ENCODE results near the gene SIM1.
"Not testable (repeated sequence)": the region's sequence is repeated elsewhere in the genome, so short reads cannot be mapped to it uniquely, and the experiment has no call there.

SIM1 gene

DNA sequence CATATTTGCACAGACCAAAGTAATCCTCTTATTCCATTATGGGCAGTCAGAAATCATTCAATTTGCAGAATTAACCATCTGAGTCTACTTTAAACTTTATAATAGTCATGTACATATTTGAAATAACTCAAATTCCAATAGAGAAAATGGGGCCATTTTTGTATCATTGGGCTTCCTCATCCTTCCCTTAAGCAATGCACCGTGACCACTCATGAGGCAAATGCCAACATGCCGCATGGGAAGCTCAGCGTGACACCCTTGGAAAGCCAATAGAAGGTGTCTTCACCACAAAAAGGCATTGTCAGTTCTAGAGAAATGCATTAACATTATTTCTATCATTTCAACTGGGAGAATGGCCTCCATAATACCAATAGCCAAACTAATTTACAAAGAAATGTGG is 38.5 kb downstream of the SIM1 start:
- DNase-seq = no peak

DNA sequence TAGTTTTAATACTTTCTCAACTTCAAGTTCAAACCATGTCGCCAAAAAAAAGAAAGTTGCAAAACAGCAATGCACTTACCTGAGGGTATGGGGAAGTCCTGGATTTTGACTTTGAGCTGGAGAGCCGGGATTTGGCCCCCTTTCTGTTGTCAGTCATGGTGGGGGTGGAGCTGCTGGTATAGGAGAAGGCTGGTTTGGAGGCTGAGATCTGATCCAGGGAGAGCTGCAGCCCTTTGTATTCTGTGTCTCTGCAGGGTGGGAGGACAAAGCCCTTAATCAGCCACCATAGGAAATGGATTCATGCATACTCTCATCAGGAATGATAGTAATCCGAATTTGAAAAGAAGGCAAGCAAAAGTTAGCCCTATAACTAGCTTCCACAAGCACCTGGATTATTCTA is 44.0 kb downstream of the SIM1 start:
- DNase-seq = no peak

DNA sequence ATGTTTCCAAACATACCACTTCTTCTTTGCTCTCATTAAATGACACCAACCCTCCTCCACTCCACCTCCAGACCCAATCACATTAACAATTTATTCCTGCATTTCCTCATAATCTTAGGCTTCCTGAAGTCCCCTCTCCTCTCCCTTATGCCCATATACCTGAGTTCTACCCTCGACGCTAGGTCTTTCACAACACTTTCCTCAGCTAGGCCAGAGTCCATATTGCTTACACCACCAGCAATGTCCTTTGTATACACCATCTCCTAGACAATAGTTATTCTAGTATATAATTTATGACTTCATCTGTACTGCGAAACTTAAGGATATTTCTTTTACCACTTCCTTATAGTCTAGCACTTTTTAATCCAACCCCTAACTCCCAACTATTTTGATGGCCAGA is 47.7 kb downstream of the SIM1 start:
- DNase-seq = no peak

DNA sequence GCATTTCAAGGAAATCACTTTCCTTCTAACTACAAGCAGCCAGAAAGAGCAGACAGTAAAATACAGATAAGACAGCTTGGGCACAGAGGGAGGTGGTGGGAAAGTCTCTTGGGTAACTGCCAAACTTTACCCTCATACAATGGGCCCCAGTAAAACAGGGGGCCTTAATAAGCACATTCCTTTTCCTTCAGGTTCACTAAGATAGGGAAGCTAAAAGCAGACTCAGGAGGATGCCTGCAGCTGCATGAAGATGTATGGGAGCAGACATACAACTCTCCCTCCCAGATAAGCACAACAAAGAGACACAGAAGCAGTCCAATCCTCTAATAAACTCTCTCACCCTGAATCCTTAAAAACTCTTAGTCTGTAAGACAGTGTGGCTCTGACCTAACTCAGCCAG is 49.0 kb downstream of the SIM1 start:
- no peak for DNase-seq

DNA sequence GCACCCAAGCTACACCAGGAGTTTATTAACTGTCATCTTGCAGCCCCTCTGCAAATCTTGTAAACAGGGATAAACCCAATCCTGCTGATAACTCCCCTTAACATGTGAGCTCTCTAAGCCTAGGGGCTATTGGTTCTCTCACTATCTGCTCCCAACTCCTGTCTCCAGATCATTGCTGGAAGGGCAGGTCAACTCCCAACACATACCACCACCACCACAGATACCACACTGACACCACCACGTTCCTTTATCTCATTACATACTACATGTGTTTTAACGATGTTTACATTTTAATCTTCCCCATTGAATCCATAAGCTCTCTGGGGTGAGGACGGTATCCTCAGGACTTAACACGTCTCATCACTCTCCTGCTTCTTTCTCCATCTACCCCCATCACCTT is 51.8 kb downstream of the SIM1 start:
- DNase-seq = no peak

DNA sequence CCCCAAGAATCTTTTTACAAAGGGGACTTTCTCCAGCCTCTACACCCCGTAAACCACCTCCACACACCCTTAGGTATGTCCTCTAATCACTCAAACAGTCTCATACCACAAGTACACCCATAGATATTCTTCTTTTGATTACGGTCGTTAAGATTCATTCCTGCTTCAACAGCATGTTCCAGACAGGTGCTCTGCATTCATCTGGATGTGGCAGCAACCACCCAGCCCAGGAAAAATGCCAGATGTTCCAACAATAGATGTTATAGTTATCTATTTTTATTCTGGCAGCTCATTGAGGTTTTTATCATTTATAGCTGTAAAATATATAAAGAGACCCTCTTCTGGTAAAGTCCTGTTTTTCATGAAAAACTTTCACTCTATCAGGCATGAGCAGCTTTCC is 60.7 kb downstream of the SIM1 start:
- no peak for DNase-seq

DNA sequence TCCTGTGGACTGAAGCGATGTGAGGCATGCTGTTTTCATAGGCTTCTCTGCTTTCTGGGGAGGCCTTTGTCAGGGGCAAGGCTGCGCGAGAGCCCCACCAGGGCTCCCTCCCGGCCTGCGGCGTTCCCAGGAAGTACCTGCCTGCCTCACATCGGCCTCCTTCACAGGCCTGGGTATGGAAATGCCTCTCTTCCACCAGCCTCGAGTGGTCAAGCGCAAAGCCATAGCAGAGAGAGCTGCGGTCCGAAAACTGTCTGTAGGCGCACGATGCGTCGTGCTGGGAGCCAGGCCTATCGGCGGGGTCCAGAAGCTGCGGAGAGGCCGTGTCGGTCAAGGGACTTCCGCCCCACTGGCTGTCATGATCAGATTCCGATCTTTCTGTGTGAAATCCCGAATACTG is 71.2 kb downstream of the SIM1 start:
- DNase-seq = no peak

DNA sequence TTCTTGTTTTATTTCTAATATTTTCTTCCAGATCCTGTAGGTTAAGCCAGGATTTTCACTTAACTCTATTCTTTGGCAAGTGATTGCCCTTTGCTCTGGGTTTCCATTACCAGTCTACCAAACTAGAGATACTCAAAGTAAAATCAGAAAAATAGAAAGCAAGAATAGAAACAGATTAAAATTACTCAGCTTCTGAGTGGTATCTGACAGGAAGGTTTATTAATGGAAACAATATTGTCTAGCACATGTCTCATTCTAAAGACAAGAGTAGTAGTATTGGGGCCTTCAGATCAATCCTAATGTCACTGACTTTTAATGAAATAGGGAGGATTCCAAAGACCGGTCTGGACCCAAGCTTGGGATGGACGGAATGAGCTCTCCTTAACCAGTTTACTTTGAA is 72.3 kb downstream of the SIM1 start:
- no peak for DNase-seq

DNA sequence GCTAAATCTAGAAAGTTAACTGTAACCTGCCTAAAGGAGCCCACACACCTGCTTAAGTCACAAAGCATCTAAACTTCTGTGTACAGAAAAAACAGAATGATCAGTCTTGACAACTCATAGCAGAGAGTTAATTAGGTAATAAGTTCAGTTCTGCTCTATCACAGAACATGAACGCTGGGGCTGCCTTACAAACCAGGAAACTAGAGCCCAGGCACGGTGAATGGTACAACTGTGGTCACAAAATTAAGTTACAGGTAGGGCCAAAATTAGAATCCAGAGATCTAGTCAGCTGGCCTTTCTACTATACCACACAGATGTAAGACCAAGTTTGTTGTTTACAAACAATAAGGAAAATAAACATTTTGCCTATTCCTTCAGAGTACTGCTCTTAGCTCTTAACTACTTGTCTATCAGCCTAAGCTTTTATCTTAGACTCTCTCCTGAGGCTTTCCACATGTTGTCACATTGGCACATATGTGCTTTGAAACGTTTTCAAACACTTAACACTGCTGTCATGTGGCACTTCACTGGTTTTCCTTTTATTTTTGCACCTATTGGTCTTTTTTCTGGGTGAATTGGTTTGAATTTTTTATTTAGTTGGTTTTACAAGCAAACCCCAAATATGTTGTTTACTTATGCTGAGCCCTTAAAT is 75.7 kb downstream of the SIM1 start:
- no peak for DNase-seq

DNA sequence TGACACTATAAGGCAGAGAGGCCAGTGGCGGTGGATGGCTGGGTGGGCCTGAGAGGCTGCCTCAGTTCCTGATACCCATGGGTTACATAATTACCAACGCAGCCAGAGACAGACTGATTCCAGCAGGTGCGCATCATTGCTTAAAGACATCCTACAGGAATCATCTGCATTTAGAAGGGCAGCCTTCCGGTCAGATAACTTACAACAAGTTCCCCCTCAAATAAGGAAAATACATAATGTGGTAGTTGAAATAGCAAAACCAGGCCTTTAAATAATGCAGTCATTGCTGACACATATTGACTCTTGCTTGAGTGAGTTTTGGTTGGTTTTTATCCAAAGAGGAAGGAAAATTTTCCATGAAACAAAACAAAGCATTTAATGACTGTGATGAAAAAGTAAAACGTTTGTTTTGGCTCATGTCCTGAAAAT is 81.9 kb downstream of the SIM1 start:
- no peak for DNase-seq

DNA sequence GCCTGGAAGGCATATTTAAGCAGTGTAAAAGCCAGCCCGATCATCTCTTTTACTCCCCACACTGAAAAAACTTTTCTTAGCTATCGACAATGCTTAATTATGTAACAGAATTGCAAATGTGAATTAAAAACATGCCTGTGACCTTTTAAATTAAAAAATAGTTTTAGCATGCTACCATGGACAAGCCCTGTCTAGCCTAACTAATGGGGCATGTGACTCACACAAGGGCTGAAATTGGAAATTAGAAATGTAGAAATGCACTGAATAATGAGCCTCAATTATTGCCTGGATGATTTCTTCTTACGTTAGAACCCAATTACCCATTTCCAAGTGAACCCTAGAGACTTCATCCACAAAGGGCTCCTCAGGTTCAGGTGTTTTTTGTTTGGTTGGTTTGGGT is 82.7 kb downstream of the SIM1 start:
- DNase-seq = no peak

DNA sequence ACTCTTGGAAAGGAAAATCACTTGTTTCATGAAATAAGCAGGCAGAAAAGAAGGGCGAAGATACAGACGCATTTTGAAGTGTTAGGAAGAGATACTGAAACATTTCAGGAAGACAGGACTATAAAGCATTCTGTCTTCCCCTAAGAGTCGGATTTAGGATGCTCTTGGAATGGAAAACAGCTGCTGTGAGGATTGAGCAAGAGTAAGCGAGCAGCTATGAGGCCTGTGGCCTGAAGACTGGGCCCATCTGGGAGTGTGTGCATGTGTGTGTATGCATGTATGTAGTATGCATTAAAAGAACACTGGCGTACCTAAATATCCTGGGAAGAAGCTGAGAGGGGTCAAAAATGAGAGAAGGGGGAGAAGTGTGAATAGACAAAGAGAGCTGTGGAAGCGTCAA is 83.6 kb downstream of the SIM1 start:
- no peak for DNase-seq

DNA sequence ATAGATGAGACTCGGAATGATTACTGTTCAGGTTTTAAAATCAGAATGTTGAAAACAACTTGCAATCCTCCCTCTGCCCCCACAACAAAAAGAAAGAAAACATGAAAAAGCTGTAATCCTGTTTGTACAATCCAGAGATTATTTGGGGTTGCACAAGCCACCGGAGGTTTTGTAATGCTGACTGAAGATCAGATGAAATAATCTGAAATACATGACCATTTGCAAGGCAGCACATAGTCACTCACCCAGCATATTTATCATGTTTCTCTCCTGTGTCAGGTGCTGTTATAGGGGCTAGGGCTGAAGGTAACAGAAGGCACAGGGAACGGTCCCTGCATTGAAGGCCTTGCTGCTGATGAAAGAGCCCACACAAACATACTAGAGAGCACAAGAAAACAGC is 85.3 kb downstream of the SIM1 start:
- DNase-seq = no peak

DNA sequence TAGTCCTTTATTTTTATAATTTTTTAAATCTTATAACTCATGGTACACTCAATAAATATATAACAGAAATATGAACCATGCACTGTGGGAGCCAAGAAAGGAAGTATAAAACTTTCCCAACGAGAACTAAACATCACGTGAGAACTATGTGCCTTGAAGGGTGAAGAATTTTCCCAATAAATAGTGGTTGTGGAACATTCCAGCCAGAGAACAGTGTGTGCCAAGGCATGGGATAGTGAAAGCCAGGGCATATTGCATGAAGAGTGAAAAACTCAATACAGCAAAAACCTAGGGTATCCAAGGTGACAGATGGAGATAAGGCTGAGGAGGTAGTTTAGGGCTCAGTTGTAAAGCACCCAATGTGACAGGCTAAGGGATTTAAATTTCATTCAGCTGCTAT is 86.1 kb downstream of the SIM1 start:
- DNase-seq = no peak

DNA sequence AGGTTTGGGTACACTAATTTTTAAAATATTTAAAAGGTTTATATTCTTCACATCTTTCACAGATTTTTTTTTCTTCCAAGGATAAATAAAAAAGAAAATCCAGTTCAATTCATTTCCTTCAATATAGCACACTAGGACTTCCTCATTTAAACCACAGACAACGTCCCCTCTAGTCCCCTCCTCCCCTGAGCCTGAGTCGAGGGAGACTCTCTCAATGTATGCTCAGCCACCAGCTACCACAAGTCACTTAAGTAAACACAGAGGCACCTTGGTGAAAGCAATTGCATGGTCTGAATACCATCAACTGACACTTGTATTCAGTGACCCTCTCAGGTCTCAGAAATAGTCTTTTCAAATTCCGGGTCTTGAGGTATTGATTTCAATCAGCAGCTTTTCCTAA is 88.6 kb downstream of the SIM1 start:
- DNase-seq = no peak

DNA sequence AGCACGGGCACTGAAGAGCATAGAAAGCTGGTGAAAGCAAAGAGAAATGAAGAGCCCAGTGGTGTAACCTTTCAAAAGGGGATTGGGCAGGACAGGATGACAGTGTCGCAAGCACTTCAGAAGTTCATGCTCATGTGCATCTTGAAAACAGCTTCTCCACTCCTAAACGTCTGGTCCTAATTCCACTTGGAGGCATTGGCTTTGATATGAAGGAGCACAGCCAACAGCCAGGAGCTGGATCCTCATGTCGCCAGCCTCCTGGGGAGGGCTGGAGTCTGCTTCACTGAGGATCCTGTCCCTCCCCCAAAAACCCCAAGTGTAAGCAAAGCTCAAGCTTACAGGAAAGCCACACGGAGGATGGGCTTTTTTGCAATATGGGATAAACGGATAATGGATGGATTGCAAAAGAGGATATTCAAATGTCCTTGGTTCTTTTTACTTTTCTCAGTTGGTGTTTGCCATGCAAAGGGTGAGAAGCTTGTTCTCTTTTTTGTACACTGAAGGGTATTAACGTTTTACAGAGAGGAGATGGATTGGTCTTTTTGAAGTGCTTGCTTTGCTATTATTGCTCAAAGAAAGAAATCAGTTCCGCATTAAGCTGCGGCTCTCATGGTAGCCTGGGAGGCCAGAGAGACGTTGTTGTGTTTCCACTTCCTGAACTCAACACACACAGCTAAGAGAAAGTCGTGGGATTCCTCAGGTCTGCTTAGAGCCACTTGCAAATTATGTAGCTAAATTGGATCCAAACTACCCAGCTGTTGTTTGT is 92.2 kb downstream of the SIM1 start:
- no peak for DNase-seq

DNA sequence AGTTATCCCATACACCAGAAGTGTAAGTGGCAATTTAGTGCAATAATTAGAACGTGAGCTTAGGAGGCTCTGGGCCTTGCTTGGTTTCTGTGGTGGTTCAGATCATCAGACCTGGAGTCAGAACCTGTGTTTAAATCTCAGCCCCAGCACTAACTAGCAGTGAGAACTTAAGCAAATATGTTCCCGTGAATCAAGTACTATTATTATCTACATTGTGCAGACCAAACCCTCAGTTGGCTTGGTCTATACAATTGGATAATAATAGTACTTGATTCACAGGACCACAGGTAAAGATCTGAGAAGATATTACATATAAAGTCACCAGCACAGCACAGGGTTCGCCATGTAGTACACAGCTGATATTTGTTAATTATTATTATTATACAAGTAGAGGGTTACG is 93.1 kb downstream of the SIM1 start:
- no peak for DNase-seq

DNA sequence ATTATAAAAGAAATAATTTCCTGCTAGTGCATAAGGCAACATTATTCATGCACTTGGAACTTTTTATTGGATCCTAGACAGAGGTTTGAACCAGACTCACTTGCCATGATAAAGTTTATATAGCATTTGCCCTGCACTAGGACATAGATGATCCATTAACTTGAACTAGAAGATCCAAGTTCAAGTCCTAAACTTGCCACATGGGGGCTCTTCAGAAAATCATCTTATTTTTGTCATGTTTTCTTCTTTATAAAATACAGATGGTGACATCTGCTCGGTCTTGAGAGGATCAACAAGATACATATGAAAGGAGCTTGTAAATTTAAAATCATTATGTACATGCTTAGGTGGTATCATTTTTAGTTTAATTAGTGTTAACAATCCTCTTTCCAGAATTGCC is 94.5 kb downstream of the SIM1 start:
- no peak for DNase-seq

DNA sequence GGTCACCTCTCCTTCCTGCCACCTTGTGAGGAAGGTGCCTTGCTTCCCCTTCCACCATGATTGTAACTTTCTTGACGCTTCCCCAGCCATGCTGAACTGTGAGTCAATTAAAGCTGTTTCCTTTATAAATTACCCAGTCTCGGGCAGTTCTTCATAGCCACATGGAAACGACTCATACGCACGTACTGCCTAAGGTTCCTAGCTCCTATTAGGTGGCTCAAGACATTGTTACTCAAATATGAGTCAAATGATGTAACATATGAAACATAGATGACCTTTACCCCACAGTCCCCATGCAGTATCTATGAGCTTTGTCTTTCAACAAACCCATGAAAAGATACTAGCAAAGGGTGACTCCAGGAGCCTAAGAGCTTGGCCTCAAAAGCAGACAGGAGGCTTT is 98.3 kb downstream of the SIM1 start:
- no peak for DNase-seq

DNA sequence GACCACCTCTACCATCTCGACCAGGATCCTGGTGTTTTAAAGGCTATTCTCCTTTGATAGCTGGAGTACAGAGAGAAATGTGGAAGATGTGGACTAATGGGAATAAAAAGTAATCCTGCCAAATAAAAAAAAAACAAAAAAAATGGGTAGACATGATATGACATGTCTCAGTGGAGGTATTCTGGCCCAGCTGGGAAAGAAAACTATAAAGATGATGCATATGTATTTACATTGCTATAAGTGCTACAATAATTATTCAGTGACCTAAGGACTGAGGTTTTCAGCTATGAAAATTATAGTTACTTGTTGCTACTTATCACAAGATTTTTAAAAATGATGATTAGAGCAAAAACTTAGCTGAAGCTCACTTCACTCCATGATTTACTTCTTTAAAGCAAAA is 101.1 kb downstream of the SIM1 start:
- no peak for DNase-seq

DNA sequence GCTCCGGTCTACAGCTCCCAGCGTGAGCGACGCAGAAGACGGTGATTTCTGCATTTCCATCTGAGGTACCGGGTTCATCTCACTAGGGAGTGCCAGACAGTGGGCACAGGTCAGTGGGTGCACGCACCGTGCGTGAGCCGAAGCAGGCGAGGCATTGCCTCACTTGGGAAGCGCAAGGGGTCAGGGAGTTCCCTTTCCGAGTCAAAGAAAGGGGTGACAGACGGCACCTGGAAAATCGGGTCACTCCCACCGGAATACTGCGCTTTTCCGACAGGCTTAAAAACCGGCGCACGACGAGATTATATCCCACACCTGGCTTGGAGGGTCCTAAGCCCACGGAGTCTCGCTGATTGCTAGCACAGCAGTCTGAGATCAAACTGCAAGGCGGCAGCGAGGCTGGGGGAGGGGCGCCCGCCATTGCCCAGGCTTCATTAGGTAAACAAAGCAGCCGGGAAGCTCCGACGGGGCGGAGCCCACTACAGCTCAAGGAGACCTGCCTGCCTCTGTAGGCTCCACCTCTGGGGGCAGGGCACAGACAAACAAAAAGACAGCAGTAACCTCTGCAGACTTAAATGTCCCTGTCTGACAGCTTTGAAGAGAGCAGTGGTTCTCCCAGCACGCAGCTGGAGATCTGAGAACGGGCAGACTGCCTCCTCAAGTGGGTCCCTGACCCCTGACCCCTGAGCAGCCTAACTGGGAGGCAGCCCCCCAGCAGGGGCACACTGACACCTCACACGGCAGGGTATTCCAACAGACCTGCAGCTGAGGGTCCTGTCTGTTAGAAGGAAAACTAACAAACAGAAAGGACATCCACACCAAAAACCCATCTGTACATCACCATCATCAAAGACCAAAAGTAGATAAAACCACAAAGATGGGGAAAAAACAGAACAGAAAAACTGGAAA is 109.7 kb downstream of the SIM1 start:
- not testable (repeated sequence) for DNase-seq

DNA sequence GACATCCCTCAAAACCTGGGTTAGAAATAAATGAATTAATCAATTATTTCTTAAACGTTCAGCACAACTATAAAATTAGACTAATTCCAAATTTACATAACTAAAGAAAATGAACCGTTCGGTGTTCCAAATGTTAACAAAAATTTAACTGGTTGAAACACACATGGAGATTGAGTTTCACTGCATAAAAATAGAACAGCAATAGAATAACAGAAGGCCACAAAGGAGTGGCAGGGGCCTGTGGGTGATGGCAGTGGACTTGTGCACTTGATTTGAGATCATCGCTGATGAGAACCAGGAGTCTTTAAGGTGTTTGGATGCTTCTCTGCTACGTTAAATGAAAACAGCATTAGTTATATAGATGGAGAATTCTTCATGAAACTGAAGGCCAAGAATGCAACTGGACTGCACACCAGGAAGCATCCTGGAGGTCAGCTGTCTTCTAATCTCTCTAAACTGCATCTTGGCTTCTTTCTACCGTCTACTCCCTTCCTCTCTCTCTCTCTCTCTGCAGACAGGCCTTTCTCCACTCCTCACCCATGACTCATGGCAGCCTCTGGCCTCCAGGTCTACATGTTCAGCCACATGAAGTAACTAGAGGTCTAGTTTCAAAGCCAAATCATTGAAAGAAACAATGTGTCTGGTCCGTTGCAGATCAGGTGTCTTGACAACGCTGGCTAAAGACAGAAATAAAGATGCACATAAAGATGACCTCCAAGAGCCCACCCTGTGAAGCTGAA is 111.3 kb downstream of the SIM1 start:
- DNase-seq = no peak

DNA sequence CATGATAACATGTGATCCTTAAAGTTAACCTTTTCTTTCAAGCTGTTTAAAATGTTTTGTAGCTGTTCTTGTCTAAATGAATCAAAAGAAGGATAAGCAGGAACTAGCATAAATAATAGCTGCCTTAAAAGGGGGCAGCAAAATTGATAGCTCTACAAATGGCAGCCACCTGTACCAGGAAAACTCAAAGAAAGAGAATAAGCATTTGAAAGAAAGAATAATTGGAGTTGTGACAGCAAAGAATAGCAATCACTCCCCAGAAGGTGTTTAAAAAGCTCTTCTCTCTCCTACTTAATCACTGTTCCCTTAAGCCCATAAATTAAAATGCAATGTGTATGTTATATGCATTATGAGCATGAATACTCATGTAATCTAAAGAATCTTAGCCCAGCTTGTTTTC is 114.6 kb downstream of the SIM1 start:
- no peak for DNase-seq
